GM12878 (cell line): Measurements from ENCODE around the gene CDKL5. TPM values are rescaled to one million over a fixed set of nuclear protein-coding genes. Genes with fewer than 3 reads are reported as not detected.

ENCODE experiments used
- ATAC-seq: fragments of 200-7000 bp; cut with Tn5 transposase; 3 replicates; pipeline ENCODE4 v1.9.1; 2020; ENCODE audit warnings: mild to moderate bottlenecking, moderate library complexity
- BruUV-seq: library from RNA; stranded (reverse); fragments of 400-500 nt; replicated peaks from 2 replicates; lab custom pipeline; 2021; lab: Mats Ljungman, UMichigan
- CTCF ChIA-PET: fragments of 300-600 bp; sonication (Branson Sonifier 250); formaldehyde crosslinking; extraction: SDS; loops from one replicate; lab custom pipeline; 2021; ENCODE audit warnings: inconsistent platforms; lab: Yijun Ruan, JAX
- POLR2A ChIA-PET: fragments of 350-600 bp; formaldehyde crosslinking; extraction: SDS; loops from one replicate; lab custom pipeline; 2021; ENCODE audit warnings: inconsistent platforms; lab: Charles Lee
- RAD21 ChIA-PET: fragments of 300-600 bp; sonication (Branson Sonifier 250); formaldehyde crosslinking; loops from one replicate; lab custom pipeline; 2023; ENCODE audit warnings: antibody characterized with exemption; ENCODE audit not compliant: unreplicated experiment; lab: Charles Lee
- SMC1A ChIA-PET: fragments of 300-600 bp; sonication (Branson Sonifier 250); formaldehyde crosslinking; loops from one replicate; lab custom pipeline; 2023; ENCODE audit not compliant: unreplicated experiment, uncharacterized antibody; lab: Charles Lee
- DNase-seq: peaks from one replicate; pipeline ENCODE4 v3.0.0-alpha.2; 2011; ENCODE audit warnings: low read depth, low spot score
- FAIRE-seq: peaks from 3 replicates; lab custom pipeline; 2011; peaks lifted over from hg19 to GRCh38; lab: Jason Lieb, UNC
- H2AFZ ChIP-seq: 2 replicates; pipeline ENCODE4 v1.6.0; 2011; ENCODE audit warnings: low read depth, low read length, control low read depth; ENCODE audit not compliant: control insufficient read depth
- H3K27ac ChIP-seq: 2 replicates; pipeline ENCODE4 v1.5.1; 2011; ENCODE audit warnings: control low read depth; ENCODE audit not compliant: control insufficient read depth, insufficient read depth
- H3K27me3 ChIP-seq, 2 experiments: replicated peaks in 1 of 2; 2 replicates each; pipeline versions ENCODE4 v1.6.0 to v1.6.1; 2011; ENCODE audit warnings: low read length in 1 of 2; ENCODE audit not compliant: control insufficient read depth in 2 of 2, insufficient read depth in 2 of 2
- H3K36me3 ChIP-seq, 2 experiments: 2 replicates each; pipeline ENCODE4 v1.5.1; 2011; ENCODE audit warnings: low read length in 1 of 2; ENCODE audit not compliant: control insufficient read depth in 2 of 2, insufficient read depth in 2 of 2
- H3K4me1 ChIP-seq: 2 replicates; pipeline ENCODE4 v1.6.1; 2011; ENCODE audit warnings: mild to moderate bottlenecking, low read length, moderate library complexity, mixed read lengths; ENCODE audit not compliant: control insufficient read depth, insufficient read depth
- H3K4me2 ChIP-seq: 2 replicates; pipeline ENCODE4 v1.6.0; 2011; ENCODE audit warnings: control low read depth; ENCODE audit not compliant: control insufficient read depth, insufficient read depth
- H3K4me3 ChIP-seq: fragments of 200-600 bp; sonication (generic); 2 replicates; pipeline ENCODE4 v1.5.1; 2016
- H3K79me2 ChIP-seq: 2 replicates; pipeline ENCODE4 v1.6.0; 2011; ENCODE audit warnings: low read length; ENCODE audit not compliant: control insufficient read depth, insufficient read depth
- H3K9ac ChIP-seq: 2 replicates; pipeline ENCODE4 v1.8.0; 2011; ENCODE audit warnings: low read length, control low read depth, mixed read lengths; ENCODE audit not compliant: control insufficient read depth, insufficient read depth
- H3K9me3 ChIP-seq: replicated peaks from 3 replicates; pipeline ENCODE4 v1.5.1; 2011; ENCODE audit warnings: mild to moderate bottlenecking, low read length; ENCODE audit not compliant: control insufficient read depth, insufficient read depth
- H4K20me1 ChIP-seq: 2 replicates; pipeline ENCODE4 v1.6.0; 2011; ENCODE audit not compliant: control insufficient read depth, insufficient read depth
- BHLHE40 ChIP-seq, 2 experiments: fragments of 450-650 bp in 1 of 2; IDR thresholded peaks; 2 replicates each; pipeline ENCODE4 v1.6.1; 2011 to 2017; ENCODE audit warnings: low read depth in 2 of 2, borderline replicate concordance in 1 of 2, improper control_type of control experiment in 1 of 2, low read length in 1 of 2, mild to moderate bottlenecking in 1 of 2
- BRCA1 ChIP-seq: IDR thresholded peaks from 2 replicates; pipeline ENCODE4 v1.6.1; 2011; ENCODE audit warnings: low read depth, low read length, improper control_type of control experiment
- ELK1 ChIP-seq: IDR thresholded peaks from 2 replicates; pipeline ENCODE4 v1.6.1; 2012; ENCODE audit warnings: low read depth, low read length, improper control_type of control experiment
- HCFC1 ChIP-seq: fragments of 150-350 bp; IDR thresholded peaks from 2 replicates; pipeline ENCODE4 v1.6.1; 2014; ENCODE audit warnings: low read length
- HDAC2 ChIP-seq: fragments of 200-600 bp; sonication (generic); IDR thresholded peaks from 2 replicates; pipeline ENCODE4 v1.6.1; 2017
- IRF3 ChIP-seq: fragments of 450-650 bp; IDR thresholded peaks from 2 replicates; pipeline ENCODE4 v1.6.1; 2014; ENCODE audit warnings: mild to moderate bottlenecking
- IRF4 ChIP-seq: IDR thresholded peaks from 2 replicates; pipeline ENCODE4 v1.6.1; 2011; ENCODE audit warnings: low read depth, low read length
- KAT2A ChIP-seq: conservative IDR thresholded peaks from 2 replicates; pipeline ENCODE4 v1.6.1; 2011; ENCODE audit warnings: low read depth, low read length; ENCODE audit not compliant: control insufficient read depth
- MXI1 ChIP-seq: fragments of 150-350 bp; IDR thresholded peaks from 2 replicates; pipeline ENCODE4 v1.6.1; 2011; ENCODE audit warnings: low read depth, mild to moderate bottlenecking, inconsistent platforms, low read length, improper control_type of control experiment
- NBN ChIP-seq: fragments of 450-650 bp; IDR thresholded peaks from 2 replicates; pipeline ENCODE4 v1.6.1; 2016
- RAD21 ChIP-seq: IDR thresholded peaks from 2 replicates; pipeline ENCODE4 v1.6.1; 2011; ENCODE audit warnings: mild to moderate bottlenecking, low read depth, low read length, moderate library complexity; ENCODE audit not compliant: insufficient read depth
- RELA ChIP-seq: fragments of 450-650 bp; IDR thresholded peaks from 2 replicates; pipeline ENCODE4 v1.8.0; 2014; ENCODE audit warnings: borderline replicate concordance; ENCODE audit not compliant: partially characterized antibody
- SMAD1 ChIP-seq: fragments of 450-650 bp; IDR thresholded peaks from 2 replicates; pipeline ENCODE4 v1.6.1; 2018; ENCODE audit warnings: mild to moderate bottlenecking, low read depth; ENCODE audit not compliant: partially characterized antibody
- SPI1 ChIP-seq: IDR thresholded peaks from 2 replicates; pipeline ENCODE4 v1.6.1; 2011; ENCODE audit warnings: low read depth, mild to moderate bottlenecking, low read length, moderate library complexity, borderline replicate concordance; ENCODE audit not compliant: insufficient read depth
- WRNIP1 ChIP-seq: IDR thresholded peaks from 2 replicates; pipeline ENCODE4 v1.6.1; 2011; ENCODE audit warnings: low read depth, low read length, improper control_type of control experiment, borderline replicate concordance
- ZBTB4 ChIP-seq: fragments of 450-650 bp; formaldehyde crosslinking; IDR thresholded peaks from 2 replicates; pipeline ENCODE4 v1.4.0; 2022; ENCODE audit warnings: mild to moderate bottlenecking, moderate library complexity
- WGBS: methylation state at CpG from one replicate; pipeline ENCODE4 v1.1.6; 2016; ENCODE audit warnings: low lambda C conversion rate; ENCODE audit not compliant: insufficient replicate concordance, insufficient coverage; ENCODE audit errors: missing lambda C conversion rate; 5-methylcytosine and 5-hydroxymethylcytosine counted together
- in situ Hi-C: fragments of 300-500 bp; cut with MboI; formaldehyde crosslinking; loops from 9 replicates; pipeline ENCODE4 v1.14.3; 2018; ENCODE audit warnings: mixed read lengths
- intact Hi-C: fragments of 100-400 bp; cut with micrococcal nuclease; formaldehyde crosslinking; loops from one replicate; pipeline ENCODE4 v1.14.2; 2022; ENCODE audit not compliant: unreplicated experiment
- polyA plus RNA-seq, 11 experiments: library from polyadenylated mRNA; depleted of rRNA in 4 of 11; unstranded in 6 of 11; stranded (reverse) in 5 of 11; fragments of >200 nt; fragmentation: Nextera tagmentation in 4 of 11; fragmentation: Illumina TruSeq in 1 of 11; extraction: Ambion mirVana in 4 of 11; extraction: Trizol in 1 of 11; gene quantifications; 1 replicate in 1 of 11; 2 replicates in 10 of 11; pipeline versions ENCODE4 v1.2.1 to v1.2.3, GENCODE V29; 2011 to 2016; ENCODE audit warnings: inconsistent platforms in 2 of 11, missing spikeins in 2 of 11, low read depth in 1 of 11
- total RNA-seq, 4 experiments: library from RNA; depleted of rRNA in 3 of 4; stranded (reverse); fragments of >200 nt in 3 of 4; fragmentation: Illumina TruSeq in 1 of 4; extraction: Trizol in 1 of 4; gene quantifications; 2 replicates each; pipeline versions ENCODE4 v1.2.1 to v1.2.3, GENCODE V29; 2013 to 2021

CDKL5 gene
- total and polyA plus RNA-seq, 10 of the 15 experiments (the other 5 are each of a cell fraction or from before 2014, with no cell fraction given): 1.4 to 14.5 (median 6.3) TPM

- TF ChIP-seq ELK1 (no peak), BHLHE40 (IDR thresholded peaks at IDR 0.05; ENCODE audit: borderline replicate concordance in 1 of 2, low read depth in 2 of 2, low read length in 1 of 2) (no peak), RELA (no peak), SPI1 (no peak), IRF3 (no peak), HCFC1 (no peak)
Measured at GRCh38 chrX:18449236-18449635, 23.8 kb downstream of the CDKL5 start (continued).

GRCh38 chrX:18455384-18455783, 30.0 kb downstream of the CDKL5 start:
- intact Hi-C loops (no loop called here), in situ Hi-C loops (no loop called here)
- ATAC-seq (no peak), FAIRE-seq (no peak), DNase-seq (no peak)
- Histone ChIP-seq H3K4me3 (no peak overlapping the region), H4K20me1 (no peaks in the 10 kb centered on the region), H3K9me3 (no peaks in the 10 kb centered on the region), H3K4me1 (no peaks in the 10 kb centered on the region), H3K4me2 (no peak overlapping the region), H3K79me2 (no peaks in the 10 kb centered on the region), H3K27me3 (no peaks in the 10 kb centered on the region), H3K9ac (no peak overlapping the region), H2AFZ (no peak overlapping the region), H3K36me3 (no peaks in the 10 kb centered on the region), H3K27ac (no peak overlapping the region)
- WGBS: 27% methylated on average over 2 of the region's 2 CpGs
- ChIA-PET POLR2A (interaction anchor here (0.7 kb wide), 1 partner anchor 476 kb away, joined by 7 read pairs; no protein-coding TSS in a partner anchor), SMC1A (no interaction called here), CTCF (no interaction called here), RAD21 (no interaction called here)
- BruUV-seq: no TSS peak
- no peak for TF ChIP-seq NBN
- no peak for TF ChIP-seq IRF4
- TF ChIP-seq SMAD1: no peak
- TF ChIP-seq MXI1: no peak
- TF ChIP-seq BRCA1: no peak
- TF ChIP-seq HDAC2: no peak
- TF ChIP-seq WRNIP1: no peak
- no peak for TF ChIP-seq ZBTB4 (CRISPR knock-in tag)
- TF ChIP-seq RAD21: no peak
- no peak for TF ChIP-seq KAT2A
